ENCODE measurements around the gene RASSF8. TPM values are rescaled to one million over a fixed set of nuclear protein-coding genes. Genes with fewer than 3 reads are reported as not detected.

Gene RASSF8
- total RNA-seq, 3 donors from 2014 or later (not counting 1 experiment from before 2014, with no cell fraction given): 0.35 to 1.3 (median 1.2) TPM

DNA sequence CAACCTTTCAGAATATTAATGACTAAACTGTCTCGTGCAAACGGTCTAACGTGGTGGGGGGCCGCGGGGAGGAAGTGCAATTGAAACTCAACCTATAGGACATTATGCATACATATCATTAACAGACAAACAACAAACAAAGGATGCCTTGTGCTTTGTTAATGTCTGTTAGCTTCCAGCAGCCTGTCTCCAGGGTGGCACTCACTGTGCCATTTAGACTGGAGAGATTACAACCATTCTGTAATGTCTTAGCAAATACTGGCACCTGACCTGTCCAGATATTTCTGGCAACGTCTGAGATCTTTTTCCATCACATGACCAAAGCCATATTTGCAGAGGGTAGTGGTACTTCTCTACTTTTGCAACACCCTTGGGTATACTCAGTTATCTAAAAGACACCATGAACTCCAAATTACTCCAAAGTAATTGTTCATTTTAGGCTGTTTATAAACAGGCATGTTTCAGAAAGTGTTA, 154.7 kb downstream of the RASSF8 start:
- H3K4me3 Mint-ChIP-seq: peak overlapping the region; percentile 76
- H3K36me3 Mint-ChIP-seq: no peaks in the 10 kb centered on the region
- intact Hi-C loops (cut with micrococcal nuclease): no loop called here
- H3K4me1 Mint-ChIP-seq: peaks cover 8 to 15% of the 10 kb centered on the region in 2 donors
- no peaks in the 10 kb centered on the region for H3K9me3 Mint-ChIP-seq
- peaks cover 9% of the 10 kb centered on the region for H3K27me3 ChIP-seq (ENCODE audit: control insufficient read depth, insufficient read depth, low read length)
- TF ChIP-seq, protein P1, sequence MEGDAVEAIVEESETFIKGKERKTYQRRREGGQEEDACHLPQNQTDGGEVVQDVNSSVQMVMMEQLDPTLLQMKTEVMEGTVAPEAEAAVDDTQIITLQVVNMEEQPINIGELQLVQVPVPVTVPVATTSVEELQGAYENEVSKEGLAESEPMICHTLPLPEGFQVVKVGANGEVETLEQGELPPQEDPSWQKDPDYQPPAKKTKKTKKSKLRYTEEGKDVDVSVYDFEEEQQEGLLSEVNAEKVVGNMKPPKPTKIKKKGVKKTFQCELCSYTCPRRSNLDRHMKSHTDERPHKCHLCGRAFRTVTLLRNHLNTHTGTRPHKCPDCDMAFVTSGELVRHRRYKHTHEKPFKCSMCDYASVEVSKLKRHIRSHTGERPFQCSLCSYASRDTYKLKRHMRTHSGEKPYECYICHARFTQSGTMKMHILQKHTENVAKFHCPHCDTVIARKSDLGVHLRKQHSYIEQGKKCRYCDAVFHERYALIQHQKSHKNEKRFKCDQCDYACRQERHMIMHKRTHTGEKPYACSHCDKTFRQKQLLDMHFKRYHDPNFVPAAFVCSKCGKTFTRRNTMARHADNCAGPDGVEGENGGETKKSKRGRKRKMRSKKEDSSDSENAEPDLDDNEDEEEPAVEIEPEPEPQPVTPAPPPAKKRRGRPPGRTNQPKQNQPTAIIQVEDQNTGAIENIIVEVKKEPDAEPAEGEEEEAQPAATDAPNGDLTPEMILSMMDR (IDR thresholded peaks at IDR 0.05): no peak
- ATAC-seq (no peak), DNase-seq (no peak)
- peaks cover 11% of the 10 kb centered on the region for H3K4me1 ChIP-seq (ENCODE audit: control insufficient read depth, insufficient read depth, low read length)
- H3K27ac Mint-ChIP-seq: no peak overlapping the region
- H3K4me3 ChIP-seq (ENCODE audit: low read length): no peak overlapping the region
- H3K9me3 ChIP-seq (ENCODE audit: control insufficient read depth, insufficient read depth, low read length): no peaks in the 10 kb centered on the region
- H3K27me3 Mint-ChIP-seq (ENCODE audit: low read depth in 2 of 2): peaks cover 31 to 55% of the 10 kb centered on the region in 2 donors
- H3K27ac ChIP-seq (ENCODE audit: low read length): no peak overlapping the region
- WGBS (ENCODE audit: insufficient coverage): 62% methylated on average over 6 of the region's 6 CpGs
- H3K36me3 ChIP-seq (ENCODE audit: control insufficient read depth, insufficient read depth, low read length): no peaks in the 10 kb centered on the region

DNA sequence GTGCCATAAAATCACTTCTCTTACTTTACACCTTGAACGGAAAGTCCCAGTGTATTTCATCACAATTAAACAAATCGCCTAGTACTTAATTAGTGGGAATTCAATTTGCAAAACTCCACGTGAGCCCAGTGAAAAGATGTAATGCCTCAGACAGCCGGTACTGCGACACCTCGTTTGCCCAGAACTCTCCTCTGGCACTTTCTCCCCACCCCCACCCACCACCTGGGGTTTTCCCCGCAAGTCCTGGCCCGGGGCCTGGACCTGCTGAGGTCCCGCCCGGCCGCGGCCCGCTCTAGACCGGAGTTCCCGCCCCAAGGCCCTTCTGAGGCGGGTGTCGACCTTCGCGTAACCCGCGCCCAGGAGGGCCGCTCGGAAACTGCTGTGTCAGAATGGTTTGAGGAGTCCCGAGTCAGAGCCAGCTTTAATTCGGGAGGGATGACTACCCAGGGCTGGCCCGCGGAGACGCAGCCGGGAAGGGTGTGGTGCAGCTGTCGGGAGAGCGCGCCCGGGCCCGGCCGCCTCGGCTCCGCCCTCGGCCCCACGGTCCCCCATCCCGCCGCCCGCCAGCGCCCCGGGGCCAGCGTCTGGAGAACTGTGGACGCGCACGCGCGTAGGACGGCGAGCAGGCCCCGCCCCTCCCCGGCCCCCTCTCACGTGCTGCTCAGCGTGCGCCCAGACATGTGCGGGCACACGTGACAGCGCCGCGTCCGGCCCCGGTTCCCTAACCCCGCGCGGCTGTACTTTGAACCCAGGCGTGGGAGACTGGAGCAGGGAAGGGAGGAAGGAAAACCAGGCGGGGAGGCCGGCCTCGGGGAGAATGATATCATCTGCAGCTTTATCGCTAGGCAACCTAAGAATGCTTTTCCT, 155.6 kb downstream of the RASSF8 start:
- Mint-ChIP-seq H3K36me3 (no peaks in the 10 kb centered on the region), H3K9me3 (no peaks in the 10 kb centered on the region), H3K4me1 (peaks cover 8 to 15% of the 10 kb centered on the region in 2 donors), H3K27me3 (ENCODE audit: low read depth in 2 of 2) (peaks cover 33 to 54% of the 10 kb centered on the region in 2 donors), H3K27ac (peak overlapping the region; percentile 7 to 59), H3K4me3 (peak overlapping the region; percentile 76)
- ATAC-seq (peak; percentile 82 to 89 (median 83)), DNase-seq (peak; percentile 48 to 83)
- peaks cover 11% of the 10 kb centered on the region for H3K4me1 ChIP-seq (ENCODE audit: control insufficient read depth, insufficient read depth, low read length)
- no peaks in the 10 kb centered on the region for H3K36me3 ChIP-seq (ENCODE audit: control insufficient read depth, insufficient read depth, low read length)
- no peaks in the 10 kb centered on the region for H3K9me3 ChIP-seq (ENCODE audit: control insufficient read depth, insufficient read depth, low read length)
- TF ChIP-seq, protein P1 (IDR thresholded peaks at IDR 0.05): no peak
- WGBS (ENCODE audit: insufficient coverage): 1% methylated on average over 72 of the region's 72 CpGs
- H3K27ac ChIP-seq (ENCODE audit: low read length): peak overlapping the region; percentile 78
- peaks cover 9% of the 10 kb centered on the region for H3K27me3 ChIP-seq (ENCODE audit: control insufficient read depth, insufficient read depth, low read length)
- peak overlapping the region; percentile 58 for H3K4me3 ChIP-seq (ENCODE audit: low read length)
- intact Hi-C loops (cut with micrococcal nuclease): no loop called here

DNA sequence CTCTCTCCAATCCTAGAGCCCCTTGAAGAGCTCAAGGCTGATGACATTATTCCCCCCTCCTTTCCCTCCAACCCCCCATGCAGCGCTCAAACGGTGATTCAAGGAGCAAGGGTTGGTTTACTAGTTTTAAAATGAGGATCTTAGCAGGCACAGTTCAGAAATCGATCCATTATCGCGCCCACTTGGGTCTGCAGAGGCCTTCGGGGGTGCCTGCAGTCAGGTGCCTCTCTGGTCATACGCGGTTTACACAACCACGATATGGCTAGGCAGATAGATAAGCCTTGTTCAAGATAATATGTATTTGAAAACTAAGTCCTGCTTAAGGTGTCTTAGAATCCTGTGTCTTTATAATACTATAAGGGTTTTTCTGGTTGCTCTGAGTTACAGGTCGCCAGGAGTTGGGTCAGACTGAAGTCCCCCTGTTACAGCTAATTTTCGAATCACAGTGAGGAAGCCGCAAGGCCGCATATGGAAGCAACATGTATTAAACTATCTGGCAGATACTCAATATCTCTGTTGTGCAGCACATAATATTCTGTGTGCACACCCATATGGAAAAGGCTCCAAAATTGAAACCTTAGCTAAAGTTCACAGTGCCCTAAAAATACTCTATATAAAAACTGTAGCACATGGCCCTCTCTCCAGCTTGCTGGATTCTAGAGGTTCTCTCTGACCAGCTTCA, 156.4 kb downstream of the RASSF8 start:
- Histone ChIP-seq H3K27ac (ENCODE audit: low read length) (peak overlapping the region; percentile 60), H3K27me3 (ENCODE audit: control insufficient read depth, insufficient read depth, low read length) (peaks cover 11% of the 10 kb centered on the region), H3K9me3 (ENCODE audit: control insufficient read depth, insufficient read depth, low read length) (no peaks in the 10 kb centered on the region), H3K4me1 (ENCODE audit: control insufficient read depth, insufficient read depth, low read length) (peaks cover 11% of the 10 kb centered on the region), H3K4me3 (ENCODE audit: low read length) (peak overlapping the region; percentile 27), H3K36me3 (ENCODE audit: control insufficient read depth, insufficient read depth, low read length) (no peaks in the 10 kb centered on the region)
- Mint-ChIP-seq H3K27me3 (ENCODE audit: low read depth in 2 of 2) (peaks cover 37 to 62% of the 10 kb centered on the region in 2 donors), H3K4me1 (peaks cover 8 to 15% of the 10 kb centered on the region in 2 donors), H3K9me3 (no peaks in the 10 kb centered on the region), H3K36me3 (no peaks in the 10 kb centered on the region), H3K27ac (peak overlapping the region; percentile 7 to 59), H3K4me3 (peak overlapping the region; percentile 72)
- DNase-seq (no peak), ATAC-seq (no peak)
- TF ChIP-seq, protein P1 (IDR thresholded peaks at IDR 0.05): no peak
- intact Hi-C loops (cut with micrococcal nuclease): no loop called here
- WGBS (ENCODE audit: insufficient coverage): 70% methylated on average over 13 of the region's 13 CpGs

All from natural killer cell (primary cell).